ENCODE results near the gene YBX2.

The YBX2 gene

GRCh38 chr17:7259555-7259889 is 34.9 kb downstream of the YBX2 start:
- H3K27me3 ChIP-seq (replicated peaks; ENCODE audit: control insufficient read depth, insufficient read depth, low read length), result no peaks in the 10 kb centered on the region
- H3K36me3 ChIP-seq (ENCODE audit: control insufficient read depth, insufficient read depth, low read length, severe bottlenecking), result peaks cover 39% of the 10 kb centered on the region
- peak overlapping the region; percentile 53 for H3K9ac ChIP-seq (ENCODE audit: low read length)
- H3K4me1 ChIP-seq (ENCODE audit: control insufficient read depth, insufficient read depth, low read length), result peaks cover 39% of the 10 kb centered on the region
- no peak for DNase-seq (ENCODE audit: low read depth)
- no peaks in the 10 kb centered on the region for H3K9me3 ChIP-seq (ENCODE audit: control insufficient read depth, low read length)
- H3K4me3 ChIP-seq (ENCODE audit: low read length), result no peak overlapping the region

GRCh38 chr17:7258731-7259554 is 35.5 kb downstream of the YBX2 start:
- Histone ChIP-seq H3K9me3 (ENCODE audit: control insufficient read depth, low read length) (no peaks in the 10 kb centered on the region), H3K4me3 (ENCODE audit: low read length) (no peak overlapping the region), H3K27me3 (replicated peaks; ENCODE audit: control insufficient read depth, insufficient read depth, low read length) (no peaks in the 10 kb centered on the region), H3K9ac (ENCODE audit: low read length) (peak overlapping the region; percentile 53), H3K4me1 (ENCODE audit: control insufficient read depth, insufficient read depth, low read length) (peaks cover 35% of the 10 kb centered on the region), H3K36me3 (ENCODE audit: control insufficient read depth, insufficient read depth, low read length, severe bottlenecking) (peaks cover 45% of the 10 kb centered on the region)
- peak; percentile 51 for DNase-seq (ENCODE audit: low read depth)

- Histone ChIP-seq H3K9ac (ENCODE audit: low read length) (no peak overlapping the region), H3K36me3 (ENCODE audit: control insufficient read depth, insufficient read depth, low read length, severe bottlenecking) (peaks cover 45% of the 10 kb centered on the region), H3K27me3 (replicated peaks; ENCODE audit: control insufficient read depth, insufficient read depth, low read length) (no peaks in the 10 kb centered on the region), H3K9me3 (ENCODE audit: control insufficient read depth, low read length) (no peaks in the 10 kb centered on the region), H3K4me1 (ENCODE audit: control insufficient read depth, insufficient read depth, low read length) (peaks cover 33% of the 10 kb centered on the region), H3K4me3 (ENCODE audit: low read length) (no peak overlapping the region)
- no peak for DNase-seq (ENCODE audit: low read depth)
Measured at GRCh38 chr17:7256766-7257456, 37.5 kb downstream of the YBX2 start.

- no peaks in the 10 kb centered on the region for H3K9me3 ChIP-seq (ENCODE audit: control insufficient read depth, low read length)
- H3K4me3 ChIP-seq (ENCODE audit: low read length), result no peak overlapping the region
- no peaks in the 10 kb centered on the region for H3K27me3 ChIP-seq (replicated peaks; ENCODE audit: control insufficient read depth, insufficient read depth, low read length)
- H3K9ac ChIP-seq (ENCODE audit: low read length), result no peak overlapping the region
- peaks cover 27% of the 10 kb centered on the region for H3K4me1 ChIP-seq (ENCODE audit: control insufficient read depth, insufficient read depth, low read length)
- peaks cover 44% of the 10 kb centered on the region for H3K36me3 ChIP-seq (ENCODE audit: control insufficient read depth, insufficient read depth, low read length, severe bottlenecking)
- DNase-seq (ENCODE audit: low read depth), result no peak
Measured at GRCh38 chr17:7254511-7254910, 39.9 kb downstream of the YBX2 start.

- H3K36me3 ChIP-seq (ENCODE audit: control insufficient read depth, insufficient read depth, low read length, severe bottlenecking), result peaks cover 32% of the 10 kb centered on the region
- H3K9me3 ChIP-seq (ENCODE audit: control insufficient read depth, low read length), result no peaks in the 10 kb centered on the region
- H3K4me1 ChIP-seq (ENCODE audit: control insufficient read depth, insufficient read depth, low read length), result peaks cover 28% of the 10 kb centered on the region
- no peak for DNase-seq (ENCODE audit: low read depth)
- H3K9ac ChIP-seq (ENCODE audit: low read length), result peak overlapping the region; percentile 97
- H3K4me3 ChIP-seq (ENCODE audit: low read length), result peak overlapping the region; percentile 88
- H3K27me3 ChIP-seq (replicated peaks; ENCODE audit: control insufficient read depth, insufficient read depth, low read length), result no peaks in the 10 kb centered on the region
Measured at GRCh38 chr17:7253082-7253481, 41.4 kb downstream of the YBX2 start.

GRCh38 chr17:7252176-7253043 is 42.0 kb downstream of the YBX2 start, which contains the start of gene ELP5:
TSS of gene ELP5 (plus strand) at chr17:7252215. CDS start at chr17:7252551, 336 bp downstream.
- Histone ChIP-seq H3K36me3 (ENCODE audit: control insufficient read depth, insufficient read depth, low read length, severe bottlenecking) (peaks cover 29% of the 10 kb centered on the region), H3K4me3 (ENCODE audit: low read length) (peak within 1 kb of the TSS; percentile 88)
- peak; percentile 98 for DNase-seq (ENCODE audit: low read depth)

GRCh38 chr17:7251661-7252175 is 42.7 kb downstream of the YBX2 start, which contains the start of gene CTDNEP1:
TSS of gene CTDNEP1 (minus strand) at chr17:7251734. CDS start at chr17:7251296, 438 bp downstream.
- H3K9me3 ChIP-seq (ENCODE audit: control insufficient read depth, low read length), result no peaks in the 10 kb centered on the region
- peak; percentile 99 for DNase-seq (ENCODE audit: low read depth)
- H3K36me3 ChIP-seq (ENCODE audit: control insufficient read depth, insufficient read depth, low read length, severe bottlenecking), result peaks cover 26% of the 10 kb centered on the region
- H3K27me3 ChIP-seq (replicated peaks; ENCODE audit: control insufficient read depth, insufficient read depth, low read length), result no peaks in the 10 kb centered on the region
- H3K9ac ChIP-seq (ENCODE audit: low read length), result peak within 1 kb of the TSS; percentile 97
- H3K4me1 ChIP-seq (ENCODE audit: control insufficient read depth, insufficient read depth, low read length), result peaks cover 28% of the 10 kb centered on the region
- peak within 1 kb of the TSS; percentile 88 for H3K4me3 ChIP-seq (ENCODE audit: low read length)

More at GRCh38 chr17:7252176-7253043, 42.0 kb downstream of the YBX2 start, which contains the start of gene ELP5:
- peaks cover 28% of the 10 kb centered on the region for H3K4me1 ChIP-seq (ENCODE audit: control insufficient read depth, insufficient read depth, low read length)
- H3K27me3 ChIP-seq (replicated peaks; ENCODE audit: control insufficient read depth, insufficient read depth, low read length), result no peaks in the 10 kb centered on the region
- H3K9ac ChIP-seq (ENCODE audit: low read length), result peak within 1 kb of the TSS; percentile 97
- H3K9me3 ChIP-seq (ENCODE audit: control insufficient read depth, low read length), result no peaks in the 10 kb centered on the region

GRCh38 chr17:7250695-7251627 is 43.5 kb downstream of the YBX2 start:
- peak; percentile 42 for DNase-seq (ENCODE audit: low read depth)
- H3K9me3 ChIP-seq (ENCODE audit: control insufficient read depth, low read length), result no peaks in the 10 kb centered on the region
- H3K27me3 ChIP-seq (replicated peaks; ENCODE audit: control insufficient read depth, insufficient read depth, low read length), result no peaks in the 10 kb centered on the region
- peaks cover 28% of the 10 kb centered on the region for H3K36me3 ChIP-seq (ENCODE audit: control insufficient read depth, insufficient read depth, low read length, severe bottlenecking)
- peak overlapping the region; percentile 88 for H3K4me3 ChIP-seq (ENCODE audit: low read length)
- H3K4me1 ChIP-seq (ENCODE audit: control insufficient read depth, insufficient read depth, low read length), result peaks cover 28% of the 10 kb centered on the region
- H3K9ac ChIP-seq (ENCODE audit: low read length), result peak overlapping the region; percentile 97

GRCh38 chr17:7249830-7250229 is 44.6 kb downstream of the YBX2 start:
- Histone ChIP-seq H3K9me3 (ENCODE audit: control insufficient read depth, low read length) (no peaks in the 10 kb centered on the region), H3K36me3 (ENCODE audit: control insufficient read depth, insufficient read depth, low read length, severe bottlenecking) (peaks cover 26% of the 10 kb centered on the region), H3K4me3 (ENCODE audit: low read length) (peak overlapping the region; percentile 88), H3K27me3 (replicated peaks; ENCODE audit: control insufficient read depth, insufficient read depth, low read length) (no peaks in the 10 kb centered on the region), H3K4me1 (ENCODE audit: control insufficient read depth, insufficient read depth, low read length) (peaks cover 28% of the 10 kb centered on the region), H3K9ac (ENCODE audit: low read length) (peak overlapping the region; percentile 97)
- DNase-seq (ENCODE audit: low read depth), result no peak

- Histone ChIP-seq H3K36me3 (ENCODE audit: control insufficient read depth, insufficient read depth, low read length, severe bottlenecking) (peaks cover 26% of the 10 kb centered on the region), H3K4me3 (ENCODE audit: low read length) (no peak overlapping the region)
Measured at GRCh38 chr17:7249214-7249613, 45.2 kb downstream of the YBX2 start.

More at GRCh38 chr17:7249214-7249613, 45.2 kb downstream of the YBX2 start:
- H3K4me1 ChIP-seq (ENCODE audit: control insufficient read depth, insufficient read depth, low read length), result peaks cover 28% of the 10 kb centered on the region
- no peaks in the 10 kb centered on the region for H3K27me3 ChIP-seq (replicated peaks; ENCODE audit: control insufficient read depth, insufficient read depth, low read length)
- H3K9ac ChIP-seq (ENCODE audit: low read length), result no peak overlapping the region
- no peak for DNase-seq (ENCODE audit: low read depth)
- H3K9me3 ChIP-seq (ENCODE audit: control insufficient read depth, low read length), result no peaks in the 10 kb centered on the region
